Measurements from ENCODE around the gene PACRG. TPM values are rescaled to one million over a fixed set of nuclear protein-coding genes. Genes with fewer than 3 reads are reported as not detected.

PACRG gene
- total and polyA plus RNA-seq, 2 of the 8 experiments (the other 6 are each of a cell fraction or from before 2014, with no cell fraction given) = 0.44 to 0.54 TPM

DNA sequence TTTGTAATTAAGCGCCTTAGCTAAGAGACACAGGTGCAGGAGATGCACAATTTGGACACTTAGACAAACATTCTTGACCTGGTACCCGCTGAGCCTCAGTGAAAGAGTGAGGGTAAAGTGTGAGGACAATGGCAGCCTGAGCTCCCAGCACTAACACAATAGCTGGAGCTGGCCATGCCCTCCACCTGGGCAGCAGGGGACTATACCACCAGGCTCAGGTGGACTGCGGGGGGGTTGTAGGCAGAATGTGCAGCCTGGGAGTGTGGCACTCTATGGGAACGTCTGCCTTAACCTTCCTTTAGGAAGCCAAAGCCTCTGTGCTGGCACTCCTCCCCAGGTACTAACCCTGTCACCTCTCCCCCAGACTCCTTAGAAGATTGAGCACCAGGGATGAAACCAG lies 23.8 kb upstream of the PACRG start:
- TF ChIP-seq, protein P1, sequence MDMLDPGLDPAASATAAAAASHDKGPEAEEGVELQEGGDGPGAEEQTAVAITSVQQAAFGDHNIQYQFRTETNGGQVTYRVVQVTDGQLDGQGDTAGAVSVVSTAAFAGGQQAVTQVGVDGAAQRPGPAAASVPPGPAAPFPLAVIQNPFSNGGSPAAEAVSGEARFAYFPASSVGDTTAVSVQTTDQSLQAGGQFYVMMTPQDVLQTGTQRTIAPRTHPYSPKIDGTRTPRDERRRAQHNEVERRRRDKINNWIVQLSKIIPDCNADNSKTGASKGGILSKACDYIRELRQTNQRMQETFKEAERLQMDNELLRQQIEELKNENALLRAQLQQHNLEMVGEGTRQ (IDR thresholded peaks at IDR 0.05; ENCODE audit: low read length) = no peak
- TF ChIP-seq KDM1A (IDR thresholded peaks at IDR 0.05; ENCODE audit: borderline replicate concordance, low read length) (no peak), RNF2 (IDR thresholded peaks at IDR 0.05; ENCODE audit: borderline replicate concordance, low read depth, low read length, missing control alignments, poor library complexity, severe bottlenecking) (no peak), JUN (IDR thresholded peaks at IDR 0.05; ENCODE audit: low read depth, low read length) (no peak), CREB1 (IDR thresholded peaks at IDR 0.05) (no peak), POLR2A (IDR thresholded peaks at IDR 0.05; ENCODE audit: control extremely low read depth in 1 of 2, low read depth in 2 of 2, low read length in 2 of 2) (no peak), PHF8 (conservative IDR thresholded peaks at IDR 0.05; ENCODE audit: low read depth, low read length) (no peak)
- POLR2A ChIA-PET (ENCODE audit: partially characterized antibody) = no interaction called here
- Histone ChIP-seq H3K9ac (replicated peaks in 1 of 4; ENCODE audit: extremely low read depth in 1 of 4, low read depth in 3 of 4, low read length in 3 of 4) (no peak overlapping the region), H2BK5ac (ENCODE audit: low read depth, low read length) (no peak overlapping the region), H4K8ac (ENCODE audit: extremely low read depth, insufficient read depth, low read length) (no peak overlapping the region), H3K14ac (ENCODE audit: insufficient read length) (no peak overlapping the region), H4K91ac (replicated peaks; ENCODE audit: insufficient read length, low read length) (no peak overlapping the region), H3K4ac (replicated peaks; ENCODE audit: insufficient read length, low read depth, low read length) (no peak overlapping the region), H3K9me3 (ENCODE audit: insufficient read depth in 2 of 2, low read depth in 1 of 2, low read length in 1 of 2) (peaks cover 0 to 5% of the 10 kb centered on the region in 2 experiments; a peak in 1 of 4 replicates), H3K79me2 (ENCODE audit: control insufficient read depth in 1 of 2, insufficient read depth in 2 of 2, low read length in 2 of 2) (no peaks in the 10 kb centered on the region), H3K4me2 (ENCODE audit: insufficient read depth in 1 of 2, low read depth in 2 of 2, low read length in 2 of 2) (no peak overlapping the region), H2BK15ac (ENCODE audit: low read length) (no peak overlapping the region), H3K4me1 (replicated peaks in 1 of 4; ENCODE audit: control insufficient read depth in 3 of 4, insufficient read depth in 4 of 4, low read length in 3 of 4) (no peaks in the 10 kb centered on the region), H3K27me3 (replicated peaks in 1 of 4; ENCODE audit: control insufficient read depth in 3 of 4, extremely low read depth in 1 of 4, insufficient read depth in 3 of 4, low read length in 3 of 4) (no peaks in the 10 kb centered on the region), H3K27ac (ENCODE audit: low read depth, low read length) (no peak overlapping the region), H3K23ac (ENCODE audit: insufficient read length) (no peak overlapping the region), H2AK5ac (ENCODE audit: low read depth, low read length) (no peak overlapping the region), H3K23me2 (ENCODE audit: low read depth, low read length) (no peaks in the 10 kb centered on the region), H3K4me3 (ENCODE audit: extremely low read depth in 1 of 4, insufficient read depth in 2 of 4, low read depth in 3 of 4, low read length in 4 of 4) (no peak overlapping the region), H2BK120ac (replicated peaks; ENCODE audit: low read depth, low read length) (no peak overlapping the region), H2BK12ac (ENCODE audit: low read depth, low read length) (no peak overlapping the region), H2BK20ac (ENCODE audit: low read length) (no peak overlapping the region), H2AFZ (ENCODE audit: low read length) (no peak overlapping the region), H3K36me3 (ENCODE audit: control insufficient read depth in 2 of 4, insufficient read depth in 4 of 4, low read length in 3 of 4) (no peaks in the 10 kb centered on the region), H4K5ac (ENCODE audit: insufficient read length, low read depth, low read length) (no peak overlapping the region), H4K20me1 (replicated peaks in 1 of 2; ENCODE audit: control insufficient read depth in 1 of 2, insufficient read depth in 2 of 2, low read length in 2 of 2) (no peaks in the 10 kb centered on the region), H3K18ac (ENCODE audit: extremely low read depth, low read length) (no peak overlapping the region), H3K56ac (replicated peaks; ENCODE audit: insufficient read length, low read depth, low read length) (no peak overlapping the region), H3K79me1 (ENCODE audit: low read depth, low read length) (no peaks in the 10 kb centered on the region)
- FAIRE-seq (no peak), DNase-seq (ENCODE audit: low read depth in 1 of 2, low spot score in 2 of 2) (no peak)
- CTCF ChIA-PET (ENCODE audit: partially characterized antibody) = interaction anchor here (0.6 kb wide), 1 partner anchor 14 kb away, joined by 3 read pairs; no protein-coding TSS in a partner anchor
- 96% methylated on average over 4 of the region's 4 CpGs; no CpG with 5 or more reads in 1 of the 2 experiments for WGBS, 2 experiments (ENCODE audit: extremely low coverage in 1 of 2, insufficient coverage in 1 of 2, insufficient read length in 1 of 2, insufficient replicate concordance in 2 of 2, low coverage in 1 of 2, low lambda C conversion rate in 2 of 2, missing lambda C conversion rate in 1 of 2)
